ENCODE results near the gene EPHA1.

The EPHA1 gene

DNA sequence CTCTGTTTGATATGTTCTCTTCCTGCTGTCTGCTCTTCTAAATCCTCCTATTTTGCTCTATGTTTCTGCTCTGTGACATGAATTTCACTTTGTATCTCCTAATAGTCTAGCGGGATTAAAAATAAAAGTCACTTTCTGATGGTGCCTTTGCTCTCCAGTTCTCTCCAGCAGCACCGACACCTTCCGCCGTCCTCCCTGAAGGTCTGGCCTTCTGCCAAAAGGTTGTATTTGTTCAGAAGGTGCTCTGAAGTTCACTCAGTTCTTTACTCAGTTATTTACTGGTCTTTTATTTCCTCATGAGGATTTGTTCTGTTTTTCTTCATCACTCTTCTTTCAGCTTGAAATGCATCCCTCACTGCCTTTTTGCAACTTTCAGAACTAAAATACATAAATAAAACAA, 11.2 kb upstream of the EPHA1 start:
- TF ChIP-seq, protein P1, sequence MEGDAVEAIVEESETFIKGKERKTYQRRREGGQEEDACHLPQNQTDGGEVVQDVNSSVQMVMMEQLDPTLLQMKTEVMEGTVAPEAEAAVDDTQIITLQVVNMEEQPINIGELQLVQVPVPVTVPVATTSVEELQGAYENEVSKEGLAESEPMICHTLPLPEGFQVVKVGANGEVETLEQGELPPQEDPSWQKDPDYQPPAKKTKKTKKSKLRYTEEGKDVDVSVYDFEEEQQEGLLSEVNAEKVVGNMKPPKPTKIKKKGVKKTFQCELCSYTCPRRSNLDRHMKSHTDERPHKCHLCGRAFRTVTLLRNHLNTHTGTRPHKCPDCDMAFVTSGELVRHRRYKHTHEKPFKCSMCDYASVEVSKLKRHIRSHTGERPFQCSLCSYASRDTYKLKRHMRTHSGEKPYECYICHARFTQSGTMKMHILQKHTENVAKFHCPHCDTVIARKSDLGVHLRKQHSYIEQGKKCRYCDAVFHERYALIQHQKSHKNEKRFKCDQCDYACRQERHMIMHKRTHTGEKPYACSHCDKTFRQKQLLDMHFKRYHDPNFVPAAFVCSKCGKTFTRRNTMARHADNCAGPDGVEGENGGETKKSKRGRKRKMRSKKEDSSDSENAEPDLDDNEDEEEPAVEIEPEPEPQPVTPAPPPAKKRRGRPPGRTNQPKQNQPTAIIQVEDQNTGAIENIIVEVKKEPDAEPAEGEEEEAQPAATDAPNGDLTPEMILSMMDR (IDR thresholded peaks at IDR 0.05; ENCODE audit: low read depth, low read length, poor library complexity, severe bottlenecking) = no peak
- no peak for TF ChIP-seq EZH2phosphoT487 (IDR thresholded peaks at IDR 0.05; ENCODE audit: borderline replicate concordance, low read length)
- peaks cover 23% of the 10 kb centered on the region for H3K27me3 ChIP-seq (ENCODE audit: control insufficient read depth, low read length)
- H3K4me2 ChIP-seq (ENCODE audit: low read length) = no peak overlapping the region
- H3K27ac ChIP-seq (ENCODE audit: low read depth, low read length) = no peak overlapping the region
- H4K20me1 ChIP-seq (ENCODE audit: control insufficient read depth, insufficient read depth, low read depth, low read length) = no peaks in the 10 kb centered on the region
- H3K79me2 ChIP-seq (ENCODE audit: control insufficient read depth, low read length) = no peaks in the 10 kb centered on the region
- H3K9me3 ChIP-seq (ENCODE audit: control insufficient read depth, insufficient read depth, low read length) = 0 out of 2 replicates have a peak, but pooled peaks cover 2% of the 10 kb centered on the region
- H3K4me3 ChIP-seq (ENCODE audit: low read length) = no peak overlapping the region
- no peaks in the 10 kb centered on the region for H3F3A ChIP-seq (ENCODE audit: control insufficient read depth, insufficient read depth)
- no peaks in the 10 kb centered on the region for H3K36me3 ChIP-seq (ENCODE audit: control insufficient read depth, low read length)
- no peaks in the 10 kb centered on the region for H3K4me1 ChIP-seq (ENCODE audit: control insufficient read depth, low read length)
- no peaks in the 10 kb centered on the region for H3K9me2 ChIP-seq (replicated peaks; ENCODE audit: control insufficient read depth, low read length)

DNA sequence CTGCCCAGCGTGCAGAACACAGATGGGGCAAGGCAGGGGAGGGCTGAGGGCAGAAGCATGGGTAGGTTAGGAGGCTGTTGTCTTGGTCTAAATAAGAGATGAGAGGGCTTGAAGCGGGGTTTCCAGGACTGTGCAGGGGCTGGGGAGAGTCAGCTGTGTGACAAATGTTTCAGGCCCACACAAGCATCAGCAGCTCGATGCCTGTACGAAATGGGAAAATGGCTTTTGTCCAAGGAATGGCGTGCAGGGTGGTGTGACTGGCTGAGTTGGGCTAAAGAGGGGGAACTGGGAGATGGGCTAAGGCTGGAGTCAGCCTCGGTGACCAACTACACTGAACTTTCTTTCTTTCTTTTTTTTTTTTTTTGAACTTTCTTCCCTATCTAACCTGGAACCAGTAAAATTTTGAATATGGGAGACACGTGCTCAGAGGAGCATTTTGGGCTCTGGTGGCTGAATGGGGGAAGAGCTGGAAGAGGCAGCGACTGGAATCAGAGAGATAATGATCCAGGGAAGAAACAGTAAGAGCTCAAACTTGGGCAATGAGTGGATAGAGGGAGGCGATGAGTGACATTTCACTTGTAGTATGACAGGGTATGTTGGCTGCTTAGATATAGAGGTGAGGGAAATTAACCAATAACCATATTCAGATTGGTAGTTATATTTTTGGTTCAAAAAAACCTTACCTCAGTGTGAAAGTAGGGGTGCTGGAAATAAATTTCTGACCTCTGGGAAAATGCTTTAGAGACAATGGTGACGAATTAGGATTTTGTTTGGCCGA, 10.2 kb upstream of the EPHA1 start:
- Histone ChIP-seq H3F3A (ENCODE audit: control insufficient read depth, insufficient read depth) (no peaks in the 10 kb centered on the region), H3K4me3 (ENCODE audit: low read length) (no peak overlapping the region), H3K4me1 (ENCODE audit: control insufficient read depth, low read length) (no peaks in the 10 kb centered on the region), H3K4me2 (ENCODE audit: low read length) (no peak overlapping the region), H3K9me3 (ENCODE audit: control insufficient read depth, insufficient read depth, low read length) (0 out of 2 replicates have a peak, but pooled peaks cover 2% of the 10 kb centered on the region), H3K9me2 (replicated peaks; ENCODE audit: control insufficient read depth, low read length) (no peaks in the 10 kb centered on the region), H3K36me3 (ENCODE audit: control insufficient read depth, low read length) (no peaks in the 10 kb centered on the region), H3K27me3 (ENCODE audit: control insufficient read depth, low read length) (peaks cover 27% of the 10 kb centered on the region), H3K79me2 (ENCODE audit: control insufficient read depth, low read length) (no peaks in the 10 kb centered on the region), H3K27ac (ENCODE audit: low read depth, low read length) (no peak overlapping the region), H4K20me1 (ENCODE audit: control insufficient read depth, insufficient read depth, low read depth, low read length) (no peaks in the 10 kb centered on the region)
- TF ChIP-seq, protein P1 (IDR thresholded peaks at IDR 0.05; ENCODE audit: low read depth, low read length, poor library complexity, severe bottlenecking) = no peak
- no peak for TF ChIP-seq EZH2phosphoT487 (IDR thresholded peaks at IDR 0.05; ENCODE audit: borderline replicate concordance, low read length)

DNA sequence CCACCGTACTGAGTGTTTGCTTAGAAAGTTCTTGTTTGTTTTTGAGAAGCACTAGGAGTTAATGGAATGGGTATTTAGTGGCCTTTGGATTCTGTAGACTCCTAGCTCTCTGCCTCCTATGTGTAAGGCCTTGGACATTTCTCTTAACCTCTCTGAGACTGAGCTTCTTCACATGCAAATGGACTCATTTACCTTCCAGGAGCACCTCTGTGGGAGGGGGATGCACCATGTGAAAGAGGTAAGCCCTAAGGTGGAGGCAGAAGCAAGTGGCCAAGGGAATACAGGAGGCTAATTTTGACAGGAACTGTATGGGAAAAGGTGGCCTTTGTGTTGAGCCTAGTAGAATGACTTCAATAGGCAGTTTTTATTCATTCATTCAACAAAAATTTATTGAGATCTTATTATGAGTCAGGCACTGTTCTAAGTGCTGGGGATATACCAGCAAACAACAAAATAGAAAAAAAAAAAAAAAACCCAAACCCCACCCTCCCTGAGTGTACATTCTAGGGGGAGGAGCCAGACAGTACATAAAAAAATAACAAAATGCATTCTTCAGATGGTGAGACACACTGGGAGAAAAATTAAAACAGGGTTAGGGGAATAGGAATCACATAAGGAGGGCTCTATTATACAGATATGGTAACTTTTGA, 9.2 kb upstream of the EPHA1 start:
- TF ChIP-seq, protein P1 (IDR thresholded peaks at IDR 0.05; ENCODE audit: low read depth, low read length, poor library complexity, severe bottlenecking) = no peak
- TF ChIP-seq EZH2phosphoT487 (IDR thresholded peaks at IDR 0.05; ENCODE audit: borderline replicate concordance, low read length) = no peak
- H3K4me2 ChIP-seq (ENCODE audit: low read length) = no peak overlapping the region

More for the DNA sequence above, 9.2 kb upstream of the EPHA1 start:
- Histone ChIP-seq H3F3A (ENCODE audit: control insufficient read depth, insufficient read depth) (no peaks in the 10 kb centered on the region), H3K4me3 (ENCODE audit: low read length) (no peak overlapping the region), H3K36me3 (ENCODE audit: control insufficient read depth, low read length) (no peaks in the 10 kb centered on the region), H4K20me1 (ENCODE audit: control insufficient read depth, insufficient read depth, low read depth, low read length) (no peaks in the 10 kb centered on the region), H3K9me3 (ENCODE audit: control insufficient read depth, insufficient read depth, low read length) (0 out of 2 replicates have a peak, but pooled peaks cover 2% of the 10 kb centered on the region), H3K27ac (ENCODE audit: low read depth, low read length) (no peak overlapping the region), H3K79me2 (ENCODE audit: control insufficient read depth, low read length) (no peaks in the 10 kb centered on the region), H3K4me1 (ENCODE audit: control insufficient read depth, low read length) (no peaks in the 10 kb centered on the region), H3K27me3 (ENCODE audit: control insufficient read depth, low read length) (peaks cover 27% of the 10 kb centered on the region), H3K9me2 (replicated peaks; ENCODE audit: control insufficient read depth, low read length) (no peaks in the 10 kb centered on the region)
